ENCODE data around the gene CFAP47. TPM values are rescaled to one million over a fixed set of nuclear protein-coding genes. Genes with fewer than 3 reads are reported as not detected.
"Not testable (repeated sequence)": the region's sequence is repeated elsewhere in the genome, so short reads cannot be mapped to it uniquely, and the experiment has no call there.

CFAP47 gene
- total RNA-seq, 6 donors from 2014 or later, result 0.03 to 38.0 (median 6.3) TPM

GRCh38 chrX:36083256-36083655 lies 163.7 kb downstream of the CFAP47 start:
- Histone ChIP-seq H3K36me3 (no peaks in the 10 kb centered on the region), H3K4me3 (no peak overlapping the region), H3K27ac (no peak overlapping the region), H3K4me1 (no peaks in the 10 kb centered on the region), H3K9me3 (no peaks in the 10 kb centered on the region), H3K27me3 (no peaks in the 10 kb centered on the region)
- WGBS, 2 donors, result 68 to 83% methylated on average over 1 of the region's 1 CpG
- DNase-seq (no peak), ATAC-seq (ENCODE audit: low FRiP score in 2 of 2) (no peak)
- TF ChIP-seq CTCF (IDR thresholded peaks at IDR 0.05) (no peak), EP300 (IDR thresholded peaks at IDR 0.05) (no peak), POLR2A (IDR thresholded peaks at IDR 0.05) (no peak), POLR2AphosphoS5 (IDR thresholded peaks at IDR 0.05) (no peak)

- Histone ChIP-seq H3K27ac (no peak overlapping the region), H3K36me3 (no peaks in the 10 kb centered on the region), H3K27me3 (no peaks in the 10 kb centered on the region), H3K4me3 (no peak overlapping the region), H3K4me1 (no peaks in the 10 kb centered on the region), H3K9me3 (no peaks in the 10 kb centered on the region)
- TF ChIP-seq EP300 (IDR thresholded peaks at IDR 0.05), result no peak
- no peak for TF ChIP-seq POLR2AphosphoS5 (IDR thresholded peaks at IDR 0.05)
- TF ChIP-seq CTCF (IDR thresholded peaks at IDR 0.05), result no peak
- no peak for TF ChIP-seq POLR2A (IDR thresholded peaks at IDR 0.05)
- WGBS, 2 donors, result 65 to 69% methylated on average over 2 of the region's 2 CpGs
- no peak for ATAC-seq (ENCODE audit: low FRiP score in 2 of 2)
- DNase-seq, result no peak
These were observed 167.8 kb downstream of the CFAP47 start for GRCh38 chrX:36087366-36087765.

GRCh38 chrX:36088939-36089338 lies 169.4 kb downstream of the CFAP47 start:
- H3K36me3 ChIP-seq; H3K4me3 ChIP-seq; H3K4me1 ChIP-seq; H3K27ac ChIP-seq; ATAC-seq (ENCODE audit: low FRiP score in 2 of 2); H3K9me3 ChIP-seq; H3K27me3 ChIP-seq; DNase-seq: not testable (repeated sequence)
- WGBS, 2 donors, result 91 to 94% methylated on average over 10 of the region's 10 CpGs

GRCh38 chrX:36102425-36102824 lies 182.9 kb downstream of the CFAP47 start:
- no peak for DNase-seq
- Histone ChIP-seq H3K27me3 (no peaks in the 10 kb centered on the region), H3K4me1 (no peaks in the 10 kb centered on the region), H3K4me3 (no peak overlapping the region), H3K27ac (no peak overlapping the region), H3K9me3 (no peaks in the 10 kb centered on the region), H3K36me3 (no peaks in the 10 kb centered on the region)
- WGBS, 2 donors, result 80 to 90% methylated on average over 2 of the region's 2 CpGs
- TF ChIP-seq POLR2AphosphoS5 (IDR thresholded peaks at IDR 0.05) (no peak), CTCF (IDR thresholded peaks at IDR 0.05) (no peak)
- ATAC-seq (ENCODE audit: low FRiP score in 2 of 2), result no peak

GRCh38 chrX:36116222-36116621 lies 196.7 kb downstream of the CFAP47 start:
- Histone ChIP-seq H3K9me3 (peaks cover 0 to 8% (median 0%) of the 10 kb centered on the region in 4 donors), H3K27me3 (no peaks in the 10 kb centered on the region), H3K4me3 (no peak overlapping the region), H3K4me1 (no peaks in the 10 kb centered on the region), H3K27ac (no peak overlapping the region), H3K36me3 (no peaks in the 10 kb centered on the region)
- 53 to 54% methylated on average over 5 of the region's 5 CpGs for WGBS, 2 donors
- DNase-seq (no peak), ATAC-seq (ENCODE audit: low FRiP score in 2 of 2) (no peak)
- TF ChIP-seq EP300 (IDR thresholded peaks at IDR 0.05) (no peak), POLR2A (IDR thresholded peaks at IDR 0.05) (no peak)

GRCh38 chrX:36159254-36159653 lies 239.7 kb downstream of the CFAP47 start:
- Histone ChIP-seq H3K4me1 (no peaks in the 10 kb centered on the region), H3K4me3 (no peak overlapping the region), H3K27ac (no peak overlapping the region), H3K36me3 (no peaks in the 10 kb centered on the region), H3K27me3 (no peaks in the 10 kb centered on the region), H3K9me3 (no peaks in the 10 kb centered on the region)
- ATAC-seq (ENCODE audit: low FRiP score in 2 of 2) (no peak), DNase-seq (no peak)
- no peak for TF ChIP-seq POLR2A (IDR thresholded peaks at IDR 0.05)
- no peak for TF ChIP-seq CTCF (IDR thresholded peaks at IDR 0.05)
- no peak for TF ChIP-seq EP300 (IDR thresholded peaks at IDR 0.05)
- TF ChIP-seq POLR2AphosphoS5 (IDR thresholded peaks at IDR 0.05), result no peak
- 61 to 77% methylated on average over 7 of the region's 7 CpGs for WGBS, 2 donors
